ENCODE measurements around the gene NCS1.

NCS1 gene

DNA sequence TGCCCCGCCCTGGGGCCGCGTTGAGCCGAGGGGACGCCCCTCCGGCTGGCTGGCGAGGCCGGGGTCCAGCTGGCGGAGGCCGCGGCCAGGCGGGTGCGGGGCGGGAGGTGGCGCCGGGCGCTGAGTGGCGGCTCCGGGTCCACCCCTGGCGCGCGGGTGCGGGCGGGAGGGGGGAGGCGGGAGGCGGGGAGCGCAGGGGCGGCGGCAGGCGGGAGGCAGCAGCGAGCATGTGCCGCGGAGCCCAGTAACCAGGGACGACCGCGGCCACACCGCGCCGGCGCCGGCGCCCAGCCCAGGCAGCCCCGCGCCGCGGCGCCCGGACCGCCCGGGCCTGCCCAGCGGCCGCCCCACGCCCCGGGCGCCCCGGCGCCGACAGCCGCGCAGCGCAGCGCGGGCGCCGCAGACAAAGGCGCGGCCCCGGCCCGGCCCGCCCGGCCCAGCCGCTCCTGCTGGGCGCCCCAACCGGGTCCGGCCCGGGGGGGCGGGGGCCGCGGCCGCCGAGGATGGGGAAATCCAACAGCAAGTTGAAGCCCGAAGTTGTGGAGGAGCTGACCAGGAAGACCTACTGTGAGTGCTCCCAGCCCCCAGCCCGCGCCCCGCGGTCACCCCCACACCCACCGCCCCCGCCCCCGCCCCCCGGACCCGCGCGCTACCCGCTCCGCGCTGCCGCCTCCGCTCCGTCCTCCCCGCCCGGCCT lies at the start of gene NCS1:
Gene NCS1 (plus strand): TSS at position 244 of the 697 bp plus-strand sequence. CDS start 260 bp downstream, at position 504.
- peak; percentile 33 for DNase-seq

DNA sequence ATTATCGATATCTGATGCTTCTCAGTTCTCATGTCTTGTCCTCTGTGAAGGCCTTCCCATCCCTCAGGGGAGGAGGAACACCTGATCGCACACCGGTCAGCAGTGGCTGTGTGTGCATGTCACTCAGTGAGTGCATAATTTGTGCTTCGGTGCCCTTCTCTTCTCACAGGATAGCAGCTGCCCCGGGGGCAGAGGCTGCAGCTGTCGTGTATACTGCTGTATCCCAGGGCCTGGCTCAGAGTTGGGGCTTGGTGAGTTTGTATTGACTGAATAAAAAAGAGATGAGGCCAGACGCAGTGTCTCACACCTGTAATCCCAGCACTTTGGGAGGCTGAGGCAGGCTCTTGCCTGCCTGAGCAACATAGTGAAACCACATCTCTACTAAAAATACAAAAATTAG lies 49.7 kb upstream of the NCS1 start:
- no peak for DNase-seq

DNA sequence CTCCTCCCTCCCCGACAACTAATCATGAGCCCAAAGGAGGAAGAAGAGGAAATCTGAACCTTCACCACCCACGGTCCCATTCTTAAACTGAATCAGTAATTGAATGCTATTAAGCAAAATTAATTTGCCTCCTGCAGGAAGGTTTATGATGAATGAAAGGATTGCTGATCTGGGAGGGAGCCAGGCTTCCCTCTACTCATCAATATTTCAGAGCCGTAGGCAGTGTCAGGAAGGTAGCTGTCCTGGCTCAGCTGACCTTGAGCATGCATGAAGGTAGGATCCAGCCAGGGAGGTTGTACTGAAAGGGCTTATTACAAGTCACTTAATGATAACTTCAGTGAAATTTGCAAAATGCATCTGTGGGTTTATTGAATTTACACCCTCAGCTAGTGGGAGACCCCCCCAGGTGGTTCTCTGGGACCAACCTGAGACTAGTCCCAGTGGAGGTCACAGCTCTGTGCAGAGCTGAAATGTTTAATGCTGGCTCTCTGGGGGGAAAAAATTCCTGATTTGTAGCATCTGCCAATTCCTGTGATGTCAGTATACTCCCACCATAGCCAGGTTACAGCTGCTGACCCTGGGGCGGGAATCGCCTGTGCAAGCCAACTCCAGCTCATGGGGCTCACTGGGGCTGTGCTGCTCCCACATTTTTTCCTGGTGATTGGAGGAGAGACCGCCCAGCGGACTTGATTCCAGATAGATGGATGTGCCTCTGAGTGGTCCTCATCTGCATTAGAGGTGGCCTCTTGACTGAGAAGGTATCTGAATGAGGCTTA lies 47.9 kb upstream of the NCS1 start:
- DNase-seq = no peak

DNA sequence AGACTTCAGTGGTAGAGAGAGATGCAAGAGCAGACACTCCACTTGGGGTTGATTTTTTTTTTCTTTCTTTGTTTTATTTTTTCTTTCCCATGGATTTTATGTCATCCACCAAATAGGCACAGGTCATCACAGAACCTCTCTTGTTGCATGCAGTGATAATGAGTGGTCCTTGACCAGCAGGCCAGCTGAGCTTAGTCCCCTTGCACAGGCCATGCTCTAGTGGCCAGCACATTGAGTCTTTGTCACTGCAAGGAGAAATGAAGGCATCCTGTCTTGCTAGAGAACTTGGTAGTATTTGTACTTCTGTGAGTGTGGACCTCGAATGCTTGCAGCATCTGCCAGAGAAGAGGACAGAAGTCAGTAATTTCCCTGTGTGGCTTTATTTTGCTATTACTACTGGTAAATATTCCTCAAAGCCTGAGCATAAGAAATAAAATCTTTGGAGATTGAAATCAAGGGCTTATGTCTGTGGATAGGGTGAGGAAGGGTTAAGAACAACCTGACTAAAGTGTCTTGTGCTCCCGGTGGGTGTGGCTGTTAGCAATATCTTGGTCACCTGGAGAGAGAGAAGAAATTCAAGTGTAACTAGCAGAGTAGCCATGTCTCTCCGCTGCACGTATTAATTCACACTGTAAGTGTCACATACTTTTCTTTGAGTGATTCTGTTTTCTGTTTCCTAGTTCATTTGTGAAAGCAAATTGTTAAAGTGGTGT lies 45.3 kb upstream of the NCS1 start:
- no peak for DNase-seq

DNA sequence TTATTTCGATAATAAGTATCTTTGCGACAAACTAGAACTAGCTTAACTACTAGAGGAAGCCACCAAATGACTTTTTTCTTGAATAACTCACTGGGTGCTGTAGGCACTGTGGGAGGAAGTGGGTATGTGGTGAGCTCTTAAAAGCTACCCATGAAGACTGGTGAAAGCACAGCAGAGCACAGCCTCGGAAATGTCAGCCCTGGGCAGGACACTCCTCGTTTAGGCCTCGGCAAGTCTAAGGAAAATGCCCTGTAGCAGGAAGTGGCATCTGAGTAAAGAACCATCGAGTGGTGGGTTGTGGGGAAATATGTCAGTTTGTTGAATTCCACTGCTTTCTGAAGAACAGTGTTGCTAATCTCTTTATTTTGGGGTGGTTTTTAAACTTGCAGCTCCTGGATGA lies 44.0 kb upstream of the NCS1 start:
- no peak for DNase-seq

DNA sequence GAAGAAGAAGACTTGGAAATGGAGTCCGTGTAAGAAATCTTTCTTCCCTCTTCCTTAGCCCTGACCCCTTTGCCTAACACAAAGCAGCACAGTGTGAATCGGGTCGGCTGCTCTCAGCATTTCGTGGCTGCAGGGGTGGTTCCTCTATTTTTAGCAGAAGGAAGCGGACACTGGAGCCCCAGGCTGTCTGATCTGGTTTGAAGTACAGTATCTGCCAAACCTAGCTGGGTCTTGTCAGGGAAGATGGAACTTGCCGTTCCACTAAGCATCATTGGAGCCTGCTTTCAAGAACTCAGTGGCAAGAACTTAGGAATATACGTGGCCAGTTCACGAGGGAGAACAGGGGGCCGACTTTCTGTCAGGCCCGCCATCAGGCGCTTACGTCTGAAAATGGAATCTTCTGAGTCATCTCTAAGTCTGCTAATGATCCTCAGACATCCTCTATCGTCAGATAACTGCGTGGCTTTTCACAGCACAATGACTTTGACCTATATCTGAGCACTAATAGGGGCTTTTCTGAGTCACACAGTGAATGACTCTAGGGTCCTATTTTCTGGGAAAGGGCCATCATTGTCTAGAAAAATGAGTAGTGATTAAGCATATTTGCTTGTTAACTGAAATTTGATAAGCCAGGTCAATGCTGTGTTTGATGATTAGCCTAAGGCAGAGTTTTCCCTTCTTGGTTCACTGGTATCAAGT lies 43.3 kb upstream of the NCS1 start:
- DNase-seq = no peak

DNA sequence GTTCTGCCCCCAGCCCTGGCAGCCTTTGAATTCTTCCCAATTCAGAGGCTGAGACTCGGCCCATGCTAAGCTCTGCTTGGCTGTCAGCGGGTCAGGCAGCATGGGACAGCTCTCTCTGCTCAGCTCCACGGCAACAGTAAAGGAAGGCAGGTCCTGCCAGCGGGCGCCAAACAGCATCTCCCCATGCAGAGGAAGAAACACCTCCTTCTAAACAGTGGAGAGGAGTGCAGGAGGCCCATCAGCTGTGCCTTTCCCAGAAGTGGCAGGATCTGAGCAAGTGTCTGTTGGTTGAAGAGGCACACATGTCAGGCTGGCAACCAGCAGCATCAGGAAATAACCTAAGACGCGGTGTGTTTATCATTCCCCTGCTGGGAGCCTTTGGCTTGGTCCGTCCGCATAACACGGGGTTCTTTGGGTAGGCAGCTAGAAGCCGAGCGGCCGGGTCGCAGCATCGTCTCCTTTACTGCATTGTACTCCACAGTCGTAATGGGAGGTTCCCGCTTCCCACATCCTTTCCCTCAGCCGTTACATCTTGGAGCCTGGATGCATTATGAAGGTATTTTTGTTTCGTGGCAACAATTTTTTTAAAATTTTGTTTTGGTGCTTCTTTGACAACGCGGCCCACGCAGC lies 42.7 kb upstream of the NCS1 start:
- DNase-seq = no peak

DNA sequence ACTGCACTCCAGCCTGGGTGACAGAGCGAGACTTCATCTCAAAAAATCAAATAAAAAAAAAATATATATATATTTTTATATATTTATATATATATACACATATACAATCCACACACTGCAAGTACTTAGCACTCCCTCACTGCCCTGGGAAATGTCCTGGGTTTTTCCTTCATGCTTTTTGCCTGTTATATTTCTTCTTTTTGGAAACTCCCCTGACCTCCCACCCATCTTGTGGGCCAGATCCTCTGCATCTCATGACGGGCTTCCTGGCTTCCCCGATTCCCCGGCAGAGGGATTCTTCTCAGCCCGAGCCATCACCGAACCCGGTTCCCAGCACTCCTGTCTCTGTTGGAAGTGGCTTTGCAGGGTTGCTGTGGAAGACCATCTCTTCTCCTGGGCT lies 39.5 kb upstream of the NCS1 start:
- DNase-seq = no peak

DNA sequence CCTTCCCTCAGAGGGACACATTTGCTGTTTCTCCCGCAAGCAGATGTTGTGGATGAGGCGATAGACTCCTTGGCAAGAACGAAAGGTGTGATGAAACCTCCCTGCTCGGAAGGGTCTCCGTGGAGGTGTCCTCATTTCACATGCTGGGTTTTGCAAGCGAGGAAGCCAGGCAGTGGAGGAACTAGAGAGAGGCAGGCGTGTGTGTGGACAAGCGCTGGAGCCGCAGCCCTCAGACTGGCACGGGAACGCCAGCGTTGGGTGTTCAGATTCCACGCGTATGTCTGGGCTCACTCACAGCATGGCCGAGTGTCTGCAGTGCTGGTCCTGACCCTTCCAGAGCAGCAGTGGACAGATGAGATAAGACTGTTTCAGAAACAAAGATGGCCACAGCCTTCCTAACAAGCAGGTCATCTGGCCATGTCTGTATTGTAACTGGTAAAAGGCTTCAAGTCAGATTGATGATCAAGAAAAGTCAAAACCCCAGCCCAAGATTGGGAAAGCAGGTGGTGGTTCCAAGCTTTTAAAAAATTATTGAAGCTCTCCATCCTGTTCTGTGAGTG lies 35.0 kb upstream of the NCS1 start:
- DNase-seq = no peak

DNA sequence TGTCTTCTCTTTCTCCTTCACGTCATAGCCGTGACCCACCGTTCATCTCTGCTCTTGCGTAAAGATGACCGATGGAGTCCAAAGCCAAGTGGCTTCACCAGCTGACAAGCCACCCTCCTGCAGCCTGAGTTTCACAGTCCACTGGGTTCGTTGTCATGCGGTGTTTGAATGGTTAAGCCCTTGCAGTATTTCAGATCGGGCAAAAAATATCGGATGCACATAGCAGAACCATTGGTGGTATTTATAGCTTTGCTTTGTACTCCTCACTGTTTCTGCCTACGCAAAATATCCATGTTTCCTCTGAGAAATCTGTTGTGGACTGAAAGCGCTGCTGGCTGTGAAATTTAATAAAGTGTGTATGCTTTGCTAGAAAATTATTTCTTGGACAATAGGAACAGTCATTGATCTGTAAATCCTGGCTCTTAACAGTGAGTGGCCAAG lies 34.5 kb upstream of the NCS1 start:
- no peak for DNase-seq

DNA sequence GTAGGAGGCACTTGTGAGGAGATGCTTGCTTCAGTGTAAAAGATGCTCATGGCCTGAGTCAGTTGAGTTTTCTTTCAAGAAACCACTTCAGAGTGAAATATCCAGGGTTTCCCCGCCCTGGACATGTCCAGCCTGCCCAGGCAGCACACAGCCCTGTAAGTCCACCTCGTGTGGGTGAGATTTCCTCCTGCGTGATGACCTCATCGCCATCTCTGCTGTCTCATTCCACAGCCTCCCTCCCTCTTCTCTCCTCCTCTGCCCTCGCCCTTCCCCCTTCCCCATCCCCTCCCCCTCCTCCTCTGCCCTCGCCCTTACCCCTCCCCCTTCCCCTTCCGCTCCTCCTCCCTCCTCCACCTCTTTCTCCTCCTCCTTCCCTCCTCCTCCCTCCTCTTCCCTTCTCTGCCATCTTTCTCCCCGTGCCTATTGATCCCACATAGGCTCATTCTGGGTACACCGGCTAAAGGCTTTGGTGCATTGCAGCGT lies 34.0 kb upstream of the NCS1 start:
- no peak for DNase-seq

DNA sequence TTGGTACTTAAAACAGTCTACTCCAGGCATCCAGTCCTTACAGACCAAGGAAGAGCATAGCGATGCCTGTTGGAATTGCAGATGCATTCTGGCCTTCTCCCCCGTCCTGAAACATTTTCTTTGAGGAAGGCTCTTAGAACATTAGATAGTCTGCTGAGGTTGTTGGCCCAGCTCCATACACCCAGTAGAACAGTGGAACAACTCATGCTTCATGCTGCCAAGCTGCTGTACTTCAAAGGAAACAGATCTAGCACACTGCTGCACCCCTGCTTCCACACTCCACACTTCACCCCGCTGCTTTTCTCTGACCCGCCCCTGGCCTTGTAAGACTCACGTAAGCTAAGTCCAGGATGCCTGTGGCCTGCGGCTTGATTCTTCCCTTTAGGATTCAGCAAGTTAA lies 33.4 kb upstream of the NCS1 start:
- DNase-seq = no peak

DNA sequence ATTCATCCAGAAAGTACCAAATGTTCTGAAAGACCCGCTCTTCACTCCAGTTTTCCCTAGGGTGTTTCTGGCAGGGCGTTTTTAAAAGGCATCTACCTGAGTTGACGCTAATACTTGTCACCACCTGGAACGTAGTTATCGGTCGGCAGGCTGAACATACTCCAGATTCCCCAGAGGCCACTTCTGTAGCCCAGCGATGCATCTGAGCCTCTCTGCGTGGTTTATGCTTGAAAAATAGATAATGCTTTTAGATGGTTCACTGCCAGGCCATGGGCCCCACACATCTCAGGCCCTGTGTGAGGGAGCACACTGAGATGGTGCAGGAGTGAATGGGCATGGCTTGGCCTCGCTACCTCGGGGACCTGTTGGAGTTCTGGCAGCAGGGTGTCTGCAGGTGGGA lies 33.0 kb upstream of the NCS1 start:
- DNase-seq = no peak

DNA sequence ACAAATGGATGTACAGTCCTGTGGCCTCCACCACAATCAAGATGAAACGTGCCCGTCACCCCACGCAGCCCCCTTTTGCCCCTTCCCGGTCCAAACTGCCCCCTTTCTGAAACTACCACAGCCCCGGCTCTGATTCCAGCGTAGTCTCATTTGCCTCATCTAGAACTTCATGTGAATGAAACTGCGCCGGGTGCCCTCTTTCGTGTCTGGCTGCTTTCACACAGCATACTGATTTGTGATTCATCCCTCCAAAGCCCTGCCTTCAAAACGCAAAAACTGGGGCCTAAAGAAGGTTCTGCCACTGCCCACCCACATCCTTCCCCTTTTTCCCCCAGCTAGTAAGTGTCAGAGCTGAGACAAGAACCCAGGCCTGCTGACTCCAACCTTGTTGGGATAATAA lies 31.5 kb upstream of the NCS1 start:
- no peak for DNase-seq

DNA sequence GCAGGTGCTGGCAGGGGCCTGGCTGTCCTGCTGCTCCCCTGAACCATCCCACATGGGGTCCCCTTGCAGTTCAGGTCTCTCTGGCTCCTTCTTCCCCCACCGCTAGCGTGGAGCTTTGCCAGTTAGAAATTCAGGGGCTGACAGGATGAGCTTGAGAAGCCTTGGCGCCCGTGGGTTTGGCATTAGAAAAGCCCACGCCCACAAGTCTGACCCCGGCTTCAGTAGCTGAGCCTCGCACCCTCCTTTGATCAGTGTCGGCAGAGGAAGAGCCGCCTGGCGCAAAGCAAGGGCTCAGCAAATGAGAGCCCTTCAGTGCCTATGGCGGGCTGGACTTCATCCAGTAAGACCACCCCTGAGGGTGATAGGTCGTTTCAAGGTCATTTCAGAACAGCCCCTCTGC lies 30.1 kb upstream of the NCS1 start:
- no peak for DNase-seq

DNA sequence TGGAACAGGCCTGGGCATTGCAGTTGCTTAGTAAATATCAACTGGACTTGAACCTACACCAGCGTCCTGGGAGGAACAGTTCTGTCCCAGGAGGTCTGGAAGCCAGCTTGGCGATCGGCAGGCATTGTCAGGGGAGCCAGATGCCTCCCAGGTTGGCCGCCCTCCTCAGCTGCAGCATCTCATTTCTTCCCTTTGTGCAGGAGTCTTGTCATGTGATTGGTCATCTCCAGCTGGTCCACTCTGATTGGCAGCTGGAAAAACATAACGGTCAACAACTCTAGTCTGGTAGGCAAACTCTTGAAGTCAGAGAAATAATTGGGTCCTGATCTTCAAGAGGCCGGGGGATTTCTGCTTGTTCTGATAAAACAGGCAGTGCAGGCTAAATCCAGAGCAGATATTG lies 29.6 kb upstream of the NCS1 start:
- DNase-seq = no peak

DNA sequence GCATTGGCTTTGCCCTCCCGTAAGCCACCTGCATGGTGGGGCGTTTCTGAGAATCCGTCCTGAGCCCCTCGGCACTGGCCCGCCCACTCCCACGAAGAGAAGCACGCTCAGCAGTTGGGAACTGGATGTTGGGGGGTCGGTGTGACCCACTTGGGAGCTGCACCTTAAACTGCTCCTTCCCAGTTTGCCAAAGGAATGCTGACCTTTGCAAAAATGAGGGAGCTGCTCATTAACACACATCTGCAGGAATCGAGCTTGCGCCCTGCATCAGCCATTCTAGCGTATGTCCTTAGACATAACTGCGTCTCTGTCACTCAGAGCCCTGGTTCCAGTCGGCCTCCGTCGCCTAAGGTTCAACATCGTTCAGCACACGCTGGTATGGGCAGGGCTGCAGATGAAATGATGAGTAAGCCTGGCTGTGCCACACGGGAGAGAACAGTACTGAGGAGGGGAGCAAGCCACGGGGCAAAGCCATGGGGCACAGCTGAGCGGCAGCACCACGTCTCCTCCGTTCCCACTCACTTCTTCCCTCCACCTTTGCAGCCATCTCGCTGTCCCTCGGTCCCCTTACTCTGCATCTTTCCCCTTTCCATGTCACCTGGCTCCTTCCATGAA lies 28.8 kb upstream of the NCS1 start:
- DNase-seq = no peak

DNA sequence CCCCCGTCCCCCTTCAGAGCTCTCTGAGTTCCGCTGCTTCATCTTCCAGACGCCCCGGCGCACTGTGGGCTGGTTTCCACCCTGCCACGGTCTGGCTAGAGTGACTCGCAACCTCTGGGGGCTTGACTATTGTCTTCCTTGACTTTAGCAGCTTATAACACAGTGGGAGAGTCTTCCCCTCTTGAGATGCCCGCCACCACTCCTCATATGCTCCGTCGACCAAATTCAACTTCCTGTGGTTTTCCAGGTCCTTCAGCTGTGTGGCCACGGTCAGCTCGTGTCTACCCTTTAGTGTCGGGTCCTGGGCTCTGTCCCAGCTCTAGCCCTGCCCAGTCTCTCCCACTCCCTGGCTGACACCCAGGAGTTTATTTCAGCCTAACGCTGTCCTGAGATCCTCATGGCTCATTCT lies 28.2 kb upstream of the NCS1 start:
- no peak for DNase-seq

DNA sequence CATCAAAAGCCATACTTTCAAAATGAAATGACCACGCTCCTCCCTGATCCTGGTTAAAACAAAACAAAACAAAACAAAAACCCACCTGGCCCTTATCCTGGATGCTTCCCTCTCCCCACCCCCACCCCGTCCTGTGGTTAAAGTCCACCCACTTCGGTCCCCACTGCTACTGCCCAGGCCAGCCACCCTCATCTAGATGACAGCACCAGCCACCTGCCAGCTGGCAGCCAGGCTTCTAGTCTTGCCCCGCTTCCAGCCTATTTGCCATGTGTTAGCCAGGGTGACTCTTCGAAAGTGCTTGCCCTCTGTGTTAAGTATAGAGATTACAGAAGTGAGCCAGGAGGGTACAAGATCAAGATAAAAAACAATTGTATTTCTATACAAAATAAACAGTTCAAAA lies 27.5 kb upstream of the NCS1 start:
- DNase-seq = no peak

DNA sequence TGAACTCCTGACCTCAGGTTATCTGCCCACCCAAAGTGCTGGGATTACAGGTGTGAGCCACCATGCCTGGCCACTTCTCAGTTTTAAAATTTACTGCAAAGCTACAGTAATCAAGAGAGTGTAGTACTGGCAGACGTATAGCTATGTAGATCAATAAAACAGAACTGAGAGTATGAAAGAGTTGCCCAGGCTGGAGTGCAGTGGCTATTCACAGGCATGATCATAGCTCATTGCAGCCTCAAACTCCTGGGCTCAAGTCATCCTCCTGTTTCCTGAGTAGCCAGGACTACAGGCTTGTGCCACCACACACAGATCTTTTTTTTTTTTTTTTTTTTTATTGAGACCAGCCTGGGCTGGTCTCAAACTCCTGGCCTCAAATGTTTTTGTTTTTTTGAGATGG lies 26.5 kb upstream of the NCS1 start:
- no peak for DNase-seq

DNA sequence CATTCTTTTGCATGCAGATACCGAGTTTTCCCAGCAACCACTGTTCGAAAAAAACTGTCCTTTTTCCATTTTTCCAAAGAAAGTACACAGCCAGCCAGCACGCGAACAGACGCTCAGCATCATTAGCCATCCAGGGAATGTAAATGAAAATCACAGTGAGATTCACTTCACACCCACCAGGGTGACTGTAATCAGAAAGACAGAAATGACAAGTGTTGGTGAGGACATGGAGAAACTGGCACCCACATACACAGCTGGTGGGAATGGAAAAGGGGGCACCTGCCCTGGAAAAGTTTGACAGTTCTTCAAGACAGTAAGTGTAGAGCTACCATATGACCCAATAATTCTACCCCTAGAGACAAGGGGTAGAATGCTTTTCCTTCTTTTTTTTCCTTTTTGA lies 25.0 kb upstream of the NCS1 start:
- no peak for DNase-seq

DNA sequence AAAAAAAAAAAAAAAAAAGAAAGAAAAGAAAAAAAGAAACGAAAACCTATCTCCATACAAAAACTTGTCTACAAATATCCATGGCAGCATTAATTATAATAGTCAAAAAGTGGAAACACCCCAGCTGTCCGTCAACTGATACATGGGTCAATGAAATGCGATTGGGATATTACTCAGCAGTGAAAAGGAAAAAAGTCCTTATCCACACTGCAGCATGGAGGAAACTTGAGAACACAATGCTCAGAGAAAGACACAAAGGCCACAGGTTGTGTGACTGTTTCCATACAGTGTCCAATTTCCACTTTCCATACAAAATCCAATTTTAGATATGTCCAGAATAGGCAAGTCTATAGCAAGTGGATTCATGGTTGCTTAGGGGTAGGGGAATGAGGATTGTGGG lies 24.3 kb upstream of the NCS1 start:
- DNase-seq = no peak
